Large intestine (tissue), 3 donors: Measurements from ENCODE around the gene ACSF3. TPM values are rescaled to one million over a fixed set of nuclear protein-coding genes. Genes with fewer than 3 reads are reported as not detected.

Experiments
- DNase-seq, 2 donors: peaks; one replicate each; pipeline versions ENCODE4 v3.0.0 to v3.0.0-alpha.2; 2013
- H3K27ac ChIP-seq: one replicate; pipeline ENCODE4 v1.5.1; 2013; ENCODE audit warnings: low read length
- H3K27me3 ChIP-seq: 2 replicates; pipeline ENCODE4 v1.6.1; 2013; ENCODE audit warnings: low read length; ENCODE audit not compliant: control insufficient read depth, insufficient read depth
- H3K36me3 ChIP-seq: 2 replicates; pipeline ENCODE4 v1.6.1; 2013; ENCODE audit warnings: low read length; ENCODE audit not compliant: control insufficient read depth, insufficient read depth
- H3K4me1 ChIP-seq: one replicate; pipeline ENCODE4 v1.6.1; 2013; ENCODE audit warnings: low read length; ENCODE audit not compliant: control insufficient read depth, insufficient read depth
- H3K4me3 ChIP-seq: one replicate; pipeline ENCODE4 v1.5.1; 2013; ENCODE audit warnings: low read length
- H3K9me3 ChIP-seq: one replicate; pipeline ENCODE4 v1.6.1; 2013; ENCODE audit warnings: mild to moderate bottlenecking, low read depth, low read length, moderate library complexity; ENCODE audit not compliant: control insufficient read depth
- WGBS: methylation state at CpG from one replicate; pipeline ENCODE4 v1.1.5; 2013; ENCODE audit warnings: low lambda C conversion rate; ENCODE audit not compliant: insufficient coverage; 5-methylcytosine and 5-hydroxymethylcytosine counted together
- polyA plus RNA-seq: library from polyadenylated mRNA; unstranded; fragments of 120-200 nt; gene quantifications from one replicate; pipeline ENCODE4 v1.2.1, GENCODE V29; 2013

The ACSF3 gene
- polyA plus RNA-seq, 1 donor: 30.8 TPM

DNA sequence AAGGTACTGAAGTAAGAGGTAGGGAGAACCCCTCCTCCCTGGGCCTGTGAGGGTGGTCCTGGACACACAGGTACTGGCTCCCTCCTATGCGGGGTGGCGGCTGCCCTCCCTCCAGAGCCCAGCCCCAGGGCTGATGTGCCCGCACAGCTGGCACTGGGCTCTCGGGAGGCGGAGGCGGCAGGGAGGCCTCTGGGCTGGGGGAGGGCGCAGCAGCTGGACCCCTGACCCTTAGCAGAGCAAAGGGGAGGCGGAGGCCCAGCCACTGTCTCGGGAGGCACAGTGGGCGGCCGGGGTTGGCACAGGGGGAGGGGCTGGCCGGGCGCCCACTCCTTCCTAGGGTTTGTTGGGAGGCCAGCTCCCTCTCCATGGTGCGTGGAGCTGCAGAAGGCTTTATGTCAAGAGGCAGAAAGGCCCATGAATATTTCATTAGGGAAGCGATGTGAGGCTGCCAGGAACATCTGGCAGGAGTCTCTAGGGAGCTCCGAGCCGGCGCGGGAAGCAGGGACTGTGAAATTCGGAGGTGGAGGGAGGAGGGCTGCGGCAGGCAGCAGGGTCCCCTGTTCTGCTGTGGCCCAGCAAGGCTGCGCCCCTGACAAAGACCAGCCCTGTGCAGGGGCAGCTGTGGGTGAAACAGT is 44.1 kb upstream of the ACSF3 start:
- no peak for DNase-seq
- H3K27ac ChIP-seq: no peak overlapping the region
- H3K9me3 ChIP-seq: peaks cover 6% of the 10 kb centered on the region
- WGBS: no CpG with 5 or more reads among the region's 22 CpGs
- no peaks in the 10 kb centered on the region for H3K36me3 ChIP-seq
- H3K27me3 ChIP-seq: peaks cover 29% of the 10 kb centered on the region
- H3K4me1 ChIP-seq: no peaks in the 10 kb centered on the region
- H3K4me3 ChIP-seq: no peak overlapping the region

DNA sequence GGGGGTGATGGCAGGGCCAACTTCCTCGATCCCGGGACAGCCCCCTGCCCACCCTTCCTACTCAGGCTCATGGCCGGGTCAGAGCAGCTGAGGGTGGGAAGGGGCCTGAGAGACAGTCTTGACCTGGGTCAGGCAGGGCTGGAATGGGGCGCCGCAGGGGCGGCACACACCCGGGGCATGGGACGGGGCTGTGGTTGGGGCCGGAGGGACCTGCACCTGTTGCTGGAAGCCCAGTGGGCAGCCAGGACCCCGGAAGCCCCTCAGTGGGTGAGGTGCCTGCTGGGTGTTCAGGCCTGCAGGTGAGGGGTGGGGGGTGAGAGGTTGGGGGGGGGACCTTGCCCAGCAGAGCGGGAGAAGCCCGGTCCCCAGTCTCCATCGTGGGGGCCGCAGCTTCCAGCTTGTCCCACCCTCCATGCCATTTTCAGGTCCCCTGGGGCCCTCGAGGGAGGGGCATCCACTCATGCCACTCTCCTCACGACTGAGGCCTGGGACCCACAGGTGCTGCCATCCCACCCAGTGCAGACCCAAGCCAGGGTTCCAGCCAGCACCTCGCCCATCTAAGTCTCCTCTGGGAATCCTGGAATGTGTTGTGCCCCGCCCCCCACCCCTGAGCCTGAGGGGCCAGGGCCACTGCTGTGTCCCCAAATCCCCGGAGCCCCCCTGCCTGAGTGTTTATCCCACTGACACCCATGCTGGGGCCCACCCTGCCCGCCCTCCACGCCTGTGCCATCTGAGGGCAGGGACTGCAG is 43.4 kb upstream of the ACSF3 start:
- Histone ChIP-seq H3K27me3 (peaks cover 29% of the 10 kb centered on the region), H3K4me3 (no peak overlapping the region), H3K4me1 (no peaks in the 10 kb centered on the region), H3K9me3 (peaks cover 6% of the 10 kb centered on the region), H3K27ac (no peak overlapping the region), H3K36me3 (no peaks in the 10 kb centered on the region)
- DNase-seq: no peak
- no CpG with 5 or more reads among the region's 21 CpGs for WGBS

DNA sequence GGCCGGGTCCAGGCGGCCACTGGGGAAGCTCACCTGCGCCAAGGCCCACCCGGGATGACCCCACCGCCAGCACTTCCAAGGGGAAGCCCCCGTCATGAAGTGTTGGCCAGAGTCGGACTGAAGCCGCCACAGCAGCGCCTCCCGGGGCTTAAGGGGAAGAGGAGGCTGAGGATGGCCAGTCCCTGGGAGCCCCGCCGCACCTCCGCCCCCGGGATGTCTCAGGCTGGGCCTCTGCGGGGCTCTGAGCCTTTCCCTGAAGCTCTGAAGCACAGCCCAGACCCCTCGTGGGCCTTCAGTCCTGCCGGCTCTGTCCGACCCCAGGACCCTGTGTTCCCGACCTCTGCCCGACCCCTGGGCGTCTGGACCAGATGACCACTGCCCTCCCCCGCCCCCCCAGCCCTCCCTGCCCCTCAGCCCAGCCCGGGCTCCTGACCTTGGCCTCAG is 42.8 kb upstream of the ACSF3 start:
- Histone ChIP-seq H3K36me3 (no peaks in the 10 kb centered on the region), H3K4me1 (no peaks in the 10 kb centered on the region), H3K4me3 (no peak overlapping the region), H3K27me3 (peaks cover 29% of the 10 kb centered on the region), H3K27ac (no peak overlapping the region), H3K9me3 (peaks cover 6% of the 10 kb centered on the region)
- no CpG with 5 or more reads among the region's 23 CpGs for WGBS
- DNase-seq: no peak

DNA sequence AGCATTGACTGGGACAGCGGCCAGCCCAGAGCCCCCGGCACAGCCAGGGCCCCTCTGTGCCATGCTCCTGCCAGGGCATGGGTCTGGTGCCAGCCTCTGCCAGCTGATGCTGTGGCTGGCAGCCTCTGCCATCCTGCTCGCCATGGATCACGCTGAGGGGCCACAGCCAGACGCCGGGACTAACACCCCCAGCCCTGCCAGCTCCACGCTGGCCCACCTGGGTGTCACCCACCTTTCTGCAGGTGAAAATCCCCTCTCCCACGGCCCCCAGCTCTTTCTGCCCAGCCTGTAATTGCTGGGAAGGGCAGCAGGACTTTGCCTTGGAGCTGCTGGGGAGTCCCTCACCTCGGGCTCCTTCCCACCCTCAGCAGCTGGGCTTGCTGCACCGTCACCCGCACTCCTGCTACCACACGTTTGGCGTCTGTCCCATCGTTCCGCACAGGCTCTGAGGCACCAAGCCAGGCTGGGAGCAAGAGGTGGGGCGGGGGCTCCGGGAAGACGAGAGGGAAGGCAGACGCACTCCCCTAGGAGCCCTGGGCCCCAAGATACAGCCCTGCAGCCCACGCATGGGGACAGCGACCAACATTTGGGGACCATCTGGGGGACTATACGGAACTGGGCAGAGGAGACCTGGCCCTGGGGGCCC is 42.0 kb upstream of the ACSF3 start:
- H3K36me3 ChIP-seq: no peaks in the 10 kb centered on the region
- H3K27ac ChIP-seq: no peak overlapping the region
- peaks cover 28% of the 10 kb centered on the region for H3K27me3 ChIP-seq
- H3K4me1 ChIP-seq: no peaks in the 10 kb centered on the region
- DNase-seq: no peak
- peaks cover 6% of the 10 kb centered on the region for H3K9me3 ChIP-seq
- no peak overlapping the region for H3K4me3 ChIP-seq
- whole genome bisulfite sequencing: no CpG with 5 or more reads among the region's 22 CpGs

DNA sequence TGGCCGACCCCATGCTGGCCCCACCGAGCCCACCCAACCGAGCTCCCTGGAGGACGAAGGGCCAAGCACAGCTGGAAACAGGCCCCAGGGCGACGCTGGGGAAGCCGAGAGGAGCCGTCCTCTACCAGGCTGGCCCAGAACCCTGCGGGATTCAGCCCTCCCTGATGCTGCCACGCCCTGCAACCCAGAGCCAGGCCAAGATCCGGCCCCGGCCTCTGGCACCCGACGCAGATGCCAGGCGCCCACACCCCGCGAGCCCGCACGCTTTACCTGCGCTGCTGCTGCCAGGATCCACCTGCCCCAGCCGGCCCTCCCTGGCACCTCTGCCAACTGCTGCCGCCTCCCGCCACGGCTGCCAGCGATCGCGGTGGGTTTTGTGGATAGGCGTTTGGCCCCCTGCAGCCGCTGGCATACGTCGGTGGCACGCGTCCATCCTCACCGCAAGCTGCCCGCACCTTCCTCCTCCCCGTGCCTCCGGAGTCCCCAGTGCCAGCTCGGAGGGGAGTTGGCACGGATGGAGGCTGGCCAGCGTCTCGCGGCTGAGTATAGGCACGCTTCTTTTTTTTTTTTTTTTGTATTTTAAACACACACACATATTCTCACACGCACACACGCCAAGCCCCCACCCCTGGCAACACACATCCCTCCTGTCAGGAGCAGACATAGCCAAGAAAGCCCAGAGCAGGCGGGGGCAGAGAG is 41.3 kb upstream of the ACSF3 start:
- no peak for DNase-seq
- peaks cover 23% of the 10 kb centered on the region for H3K27me3 ChIP-seq
- H3K4me3 ChIP-seq: no peak overlapping the region
- no peak overlapping the region for H3K27ac ChIP-seq
- WGBS: no CpG with 5 or more reads among the region's 46 CpGs
- H3K4me1 ChIP-seq: no peaks in the 10 kb centered on the region
- H3K9me3 ChIP-seq: peaks cover 6% of the 10 kb centered on the region
- H3K36me3 ChIP-seq: no peaks in the 10 kb centered on the region

DNA sequence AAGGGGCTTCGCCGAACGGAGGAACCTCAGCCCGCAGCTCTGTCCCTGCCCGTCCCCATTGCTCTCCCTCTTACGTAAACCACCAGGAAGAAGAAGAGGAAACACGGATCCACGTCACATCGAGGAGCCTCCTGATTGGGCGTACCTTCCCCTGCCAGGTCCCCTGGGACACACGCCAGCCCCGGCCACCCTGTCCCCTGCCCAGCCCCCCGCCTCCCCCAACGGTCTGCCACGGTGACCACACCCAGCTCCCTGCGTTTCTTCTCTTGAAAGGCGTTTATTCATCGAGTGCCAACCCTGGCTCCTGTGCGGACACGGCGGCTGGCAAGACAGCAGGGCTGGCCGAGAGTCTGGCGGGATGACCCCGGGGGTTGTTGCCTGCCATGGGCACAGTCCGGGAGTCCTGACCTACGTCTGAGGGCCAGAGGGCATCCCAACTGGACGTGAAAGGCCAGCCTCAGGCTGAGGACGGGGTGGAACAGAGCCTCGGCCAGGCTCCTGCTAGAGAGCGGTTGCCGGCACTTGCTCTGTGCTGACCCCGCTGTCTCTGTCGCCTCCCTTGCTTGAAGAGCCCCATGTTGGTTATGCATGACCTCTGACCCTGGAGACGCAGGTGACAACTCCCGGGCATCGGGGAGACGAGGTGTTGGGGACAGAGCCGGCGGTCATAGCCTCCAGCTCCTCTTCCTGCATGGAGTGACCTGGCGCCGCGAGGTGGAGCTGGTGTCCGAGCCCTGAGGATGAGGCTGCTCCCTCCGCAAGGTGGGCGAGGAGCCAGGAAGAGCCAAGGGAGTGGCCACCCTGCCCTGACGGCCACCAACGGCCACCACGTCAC is 40.5 kb upstream of the ACSF3 start:
- H3K36me3 ChIP-seq: no peaks in the 10 kb centered on the region
- peaks cover 16% of the 10 kb centered on the region for H3K27me3 ChIP-seq
- no peak overlapping the region for H3K4me3 ChIP-seq
- no CpG with 5 or more reads among the region's 48 CpGs for WGBS
- no peaks in the 10 kb centered on the region for H3K4me1 ChIP-seq
- no peak for DNase-seq
- no peak overlapping the region for H3K27ac ChIP-seq
- H3K9me3 ChIP-seq: peaks cover 6% of the 10 kb centered on the region

- Histone ChIP-seq H3K27me3 (peaks cover 10% of the 10 kb centered on the region), H3K27ac (no peak overlapping the region), H3K4me3 (no peak overlapping the region), H3K4me1 (no peaks in the 10 kb centered on the region), H3K9me3 (peaks cover 6% of the 10 kb centered on the region), H3K36me3 (no peaks in the 10 kb centered on the region)
- no CpG with 5 or more reads among the region's 16 CpGs for WGBS
- DNase-seq: no peak
Measured at GRCh38 chr16:89053725-89054029, 40.0 kb upstream of the ACSF3 start.

- Histone ChIP-seq H3K27ac (no peak overlapping the region), H3K9me3 (peaks cover 6% of the 10 kb centered on the region), H3K36me3 (no peaks in the 10 kb centered on the region), H3K4me1 (no peaks in the 10 kb centered on the region), H3K4me3 (no peak overlapping the region), H3K27me3 (peaks cover 4% of the 10 kb centered on the region)
- no CpG with 5 or more reads among the region's 15 CpGs for WGBS
- DNase-seq: no peak
Measured at GRCh38 chr16:89054261-89054661, 39.4 kb upstream of the ACSF3 start.

GRCh38 chr16:89054714-89055113 is 38.9 kb upstream of the ACSF3 start:
- no CpG with 5 or more reads among the region's 11 CpGs for WGBS

GRCh38 chr16:89055313-89055712 is 38.3 kb upstream of the ACSF3 start:
- no peaks in the 10 kb centered on the region for H3K27me3 ChIP-seq
- no peak overlapping the region for H3K4me3 ChIP-seq
- no CpG with 5 or more reads among the region's 15 CpGs for WGBS
- DNase-seq: no peak
- no peaks in the 10 kb centered on the region for H3K36me3 ChIP-seq
- peaks cover 6% of the 10 kb centered on the region for H3K9me3 ChIP-seq
- no peak overlapping the region for H3K27ac ChIP-seq
- no peaks in the 10 kb centered on the region for H3K4me1 ChIP-seq

More at GRCh38 chr16:89054714-89055113, 38.9 kb upstream of the ACSF3 start:
- Histone ChIP-seq H3K9me3 (peaks cover 6% of the 10 kb centered on the region), H3K36me3 (no peaks in the 10 kb centered on the region), H3K27me3 (no peaks in the 10 kb centered on the region), H3K4me1 (no peaks in the 10 kb centered on the region), H3K4me3 (no peak overlapping the region), H3K27ac (no peak overlapping the region)
- DNase-seq: no peak
